ENCODE data around the gene HSPH1. TPM values are rescaled to one million over a fixed set of nuclear protein-coding genes. Genes with fewer than 3 reads are reported as not detected.

The HSPH1 gene
- total RNA-seq, 1 donor from 2014 or later: 114 TPM

DNA sequence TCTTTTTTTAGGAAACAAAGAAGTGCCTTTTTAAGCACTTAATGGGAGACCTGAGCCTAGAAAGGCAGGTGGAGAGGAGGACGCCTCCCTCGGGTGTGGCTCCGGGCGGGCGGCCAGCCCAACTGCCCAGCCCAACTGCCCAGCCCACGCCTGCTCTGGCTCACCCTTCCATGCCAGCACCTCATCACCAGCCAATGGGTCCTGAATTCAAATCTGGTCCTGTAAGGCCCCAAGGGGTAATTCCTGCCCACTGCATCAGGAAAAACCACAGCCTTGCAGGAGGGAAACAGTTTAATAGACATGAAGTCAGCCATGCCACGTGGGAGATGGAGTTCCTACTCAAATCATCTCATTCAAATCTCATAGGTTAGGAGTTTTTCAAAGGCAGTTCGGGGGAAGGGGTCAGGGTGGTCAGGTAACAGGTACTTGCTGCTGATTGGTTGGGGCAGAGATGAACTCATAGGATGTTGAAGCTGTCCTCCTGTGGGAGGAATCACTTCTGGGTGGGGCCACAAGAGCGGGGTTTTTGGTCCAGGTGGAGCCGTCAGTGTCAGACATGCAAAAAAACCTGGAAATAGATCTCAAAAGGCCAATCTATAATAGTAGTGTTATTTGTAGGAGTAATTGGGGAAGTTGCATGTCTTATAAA, 64.9 kb downstream of the HSPH1 start:
- no peak for DNase-seq (ENCODE audit: low spot score)

DNA sequence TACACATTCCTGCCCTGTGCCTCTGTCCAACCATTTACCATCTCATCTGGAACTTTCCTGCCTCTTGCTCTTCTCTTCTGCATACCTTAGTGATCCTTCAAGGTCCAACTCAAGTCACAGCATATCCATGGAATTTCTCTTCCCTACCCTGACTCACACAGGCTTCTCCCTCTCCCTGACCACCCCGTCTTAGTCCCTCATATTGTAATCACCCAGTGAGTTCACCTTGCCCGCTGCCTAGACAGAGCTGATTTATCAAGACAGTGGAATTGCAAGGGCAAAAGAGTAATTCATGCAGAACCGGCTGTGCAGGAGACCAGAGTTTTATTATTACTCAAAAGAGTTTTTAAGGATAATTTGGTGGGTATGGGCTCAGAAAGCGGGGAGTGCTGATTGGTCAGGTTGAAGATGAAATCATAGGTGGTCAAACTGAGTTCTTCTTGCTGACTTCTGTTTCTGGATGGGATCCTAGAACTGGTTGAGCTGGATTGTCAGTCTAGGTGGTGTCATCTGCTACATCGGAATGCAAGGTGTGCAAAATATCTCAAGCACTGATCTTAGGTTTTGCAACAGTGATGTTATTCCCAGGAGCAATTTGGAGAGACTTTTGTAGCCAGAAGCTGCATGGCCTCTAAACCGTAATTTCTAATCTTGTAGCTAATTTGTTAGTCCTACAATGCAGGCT, 67.2 kb downstream of the HSPH1 start:
- no peak for DNase-seq (ENCODE audit: low spot score)

DNA sequence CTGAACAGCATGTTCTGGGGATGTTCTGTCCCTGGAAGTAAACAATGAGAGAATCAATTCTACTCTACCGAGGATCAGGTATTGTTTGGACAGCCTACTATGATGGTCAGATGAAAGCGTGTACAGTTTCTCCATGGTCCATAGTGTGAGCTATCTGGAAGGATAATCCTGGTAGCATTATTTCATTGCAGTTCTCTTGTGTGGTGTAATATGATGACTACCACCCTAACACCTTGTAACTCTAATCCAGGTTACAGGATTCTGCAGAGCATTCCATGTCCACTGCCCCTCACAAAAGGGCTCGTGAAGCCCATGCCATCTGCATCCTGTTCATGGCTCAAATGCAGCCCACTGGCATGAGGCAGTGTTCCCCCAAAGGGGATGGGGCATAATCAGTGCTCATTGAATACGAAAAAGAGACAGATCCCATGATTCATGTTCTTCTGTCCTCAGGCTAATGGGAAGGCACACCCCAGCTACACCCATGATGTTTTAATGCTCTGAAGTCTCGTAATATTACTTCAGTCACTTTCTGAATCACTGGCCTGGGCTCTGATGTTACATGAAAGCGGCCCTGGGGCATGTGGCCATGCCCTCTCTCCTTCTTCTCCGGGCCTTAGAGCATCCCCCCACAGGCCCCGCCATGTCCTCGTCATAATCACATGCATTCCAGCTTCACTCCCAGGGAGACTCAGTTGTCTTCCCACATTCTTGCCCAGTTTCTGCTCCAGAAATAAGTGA, 68.4 kb downstream of the HSPH1 start:
- no peak for DNase-seq (ENCODE audit: low spot score)

DNA sequence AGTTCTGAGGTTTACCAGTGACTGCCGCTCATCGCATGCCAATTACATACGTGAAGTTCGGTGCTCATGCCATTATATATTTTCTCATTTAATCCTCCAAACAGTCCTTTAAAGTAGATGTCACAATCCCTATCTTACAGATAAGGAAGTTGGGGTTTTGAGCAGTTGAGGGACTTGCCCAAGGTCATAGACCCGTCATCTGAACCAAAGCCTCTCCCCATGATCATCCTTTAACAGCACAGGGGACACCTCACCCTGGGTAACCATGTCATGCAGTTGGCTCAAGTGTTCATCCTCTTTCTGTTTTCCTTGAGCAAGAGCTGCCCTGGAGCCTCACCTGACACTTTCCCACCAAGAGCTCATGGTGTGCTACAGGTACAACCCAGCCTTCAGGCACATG, 69.1 kb downstream of the HSPH1 start:
- no peak for DNase-seq (ENCODE audit: low spot score)

DNA sequence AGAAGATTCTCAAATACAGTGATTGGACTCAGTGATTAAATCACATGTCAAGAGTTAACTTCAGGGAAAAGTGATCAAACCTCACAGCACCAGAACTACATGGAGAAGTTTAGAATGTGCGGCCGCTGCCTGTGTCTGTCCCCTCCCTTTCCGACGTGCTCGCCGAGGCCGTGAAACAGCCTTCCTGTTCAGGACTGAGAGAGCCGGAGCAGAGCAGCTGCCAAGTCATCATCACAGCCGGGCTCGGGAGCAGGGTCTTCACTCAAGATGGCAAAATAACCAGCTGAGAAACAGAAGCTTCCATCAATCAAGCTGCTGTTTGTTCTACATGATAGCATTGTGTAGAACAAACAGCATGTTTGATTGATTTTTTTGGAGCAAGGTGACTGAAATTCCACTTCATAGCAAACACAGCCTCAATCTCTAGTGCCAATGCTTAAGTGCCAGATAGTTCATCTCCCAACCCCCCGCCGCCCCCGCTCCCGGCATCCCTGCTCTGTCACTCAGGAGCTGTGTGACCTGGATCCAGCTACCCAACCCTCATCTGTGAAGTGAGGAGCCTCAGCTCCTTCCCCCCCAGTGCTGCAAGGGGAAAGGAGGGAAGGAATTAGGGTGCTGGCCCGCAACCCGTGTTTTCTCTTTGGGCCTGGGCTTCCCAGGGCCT, 70.6 kb downstream of the HSPH1 start:
- DNase-seq (ENCODE audit: low spot score): no peak

DNA sequence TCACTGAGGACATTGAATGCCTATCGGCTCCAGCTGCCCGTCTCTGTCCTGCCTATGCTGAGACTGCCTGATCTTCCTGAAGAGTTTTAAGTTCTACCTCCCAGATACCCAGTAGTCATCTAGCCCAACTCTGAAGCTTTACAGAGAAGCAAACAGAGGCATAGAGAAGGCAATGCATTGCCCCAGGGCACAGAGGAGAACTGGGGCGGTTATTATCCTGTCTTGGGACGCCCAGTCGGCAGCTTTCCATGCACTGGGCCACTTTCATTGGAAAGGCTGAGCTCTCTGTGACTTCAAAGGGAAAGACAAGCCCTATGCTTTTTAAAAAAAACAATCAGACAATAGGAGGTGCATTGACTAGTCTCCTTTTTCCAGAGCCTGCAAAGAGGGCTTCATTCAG, 71.6 kb downstream of the HSPH1 start:
- DNase-seq (ENCODE audit: low spot score): no peak

DNA sequence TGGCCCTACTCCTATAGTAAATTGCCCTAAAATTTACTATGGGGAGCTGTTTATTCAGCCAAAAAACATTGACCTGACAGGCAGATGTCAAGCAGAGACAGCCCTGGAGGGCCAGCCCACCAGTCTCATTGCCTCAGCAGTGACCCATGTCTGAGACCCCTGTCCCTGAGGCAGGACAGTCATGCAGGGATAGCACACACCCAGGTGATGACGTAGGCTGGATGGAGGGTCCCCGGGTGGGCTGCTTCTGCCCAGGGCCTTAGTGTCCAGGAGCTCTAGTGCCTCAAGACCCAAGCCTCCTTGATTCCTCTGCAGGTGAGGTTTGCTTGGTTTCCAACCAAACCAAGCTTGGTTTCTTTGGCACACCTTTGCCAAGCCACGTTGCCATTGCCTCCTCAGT, 72.1 kb downstream of the HSPH1 start:
- no peak for DNase-seq (ENCODE audit: low spot score)

DNA sequence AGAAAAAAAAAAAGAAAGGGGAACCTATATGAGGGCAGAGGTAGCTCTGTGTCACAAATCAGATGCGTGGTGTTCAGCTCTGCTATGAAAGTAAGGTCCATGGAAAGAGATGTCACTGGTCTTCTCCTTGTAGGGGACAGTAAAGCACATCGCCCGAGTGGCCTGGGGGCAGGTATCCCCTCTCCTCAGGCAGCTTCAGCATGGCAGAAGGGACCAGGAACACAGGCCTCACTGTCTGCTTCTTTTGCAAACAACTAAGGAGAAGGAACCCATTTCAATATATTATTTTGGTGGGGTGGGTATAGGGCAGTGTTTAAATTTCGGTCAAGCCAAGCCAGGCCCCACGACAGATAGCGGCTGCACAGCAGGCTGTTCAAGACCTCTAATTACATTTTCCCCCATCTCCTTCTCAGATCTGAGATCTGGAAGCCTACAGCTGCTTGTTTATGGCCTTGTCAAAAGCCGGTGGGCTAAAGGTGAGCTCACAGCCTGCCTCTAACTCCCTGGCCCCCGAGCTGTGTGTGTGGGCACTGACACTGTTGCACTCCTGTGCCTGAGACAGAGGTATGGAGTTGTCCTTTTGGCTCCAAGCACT, 72.8 kb downstream of the HSPH1 start:
- DNase-seq (ENCODE audit: low spot score): no peak

Other genes starting within 250 kb of the HSPH1 start
- gene TEX26, start 229.2 kb downstream of the HSPH1 start, total RNA-seq: 0.26 TPM
- 3.9 TPM for gene B3GLCT, start 38.1 kb upstream of the HSPH1 start, total RNA-seq